Endodermal cell (in vitro differentiated cells): ENCODE results near the gene CDKN1C. TPM values are rescaled to one million over a fixed set of nuclear protein-coding genes. Genes with fewer than 3 reads are reported as not detected.

ENCODE experiments used
- DNase-seq: peaks from one replicate; pipeline ENCODE4 v3.0.0-alpha.2; 2017
- H3K27ac ChIP-seq: 2 replicates; pipeline ENCODE4 v1.5.1; 2013; ENCODE audit warnings: mild to moderate bottlenecking, low read depth, low read length, moderate library complexity
- H3K27me3 ChIP-seq: 2 replicates; pipeline ENCODE4 v1.6.1; 2013; ENCODE audit warnings: mild to moderate bottlenecking, low read length, moderate library complexity; ENCODE audit not compliant: insufficient read depth, control insufficient read depth, poor library complexity, severe bottlenecking
- H3K36me3 ChIP-seq: 2 replicates; pipeline ENCODE4 v1.7.0; 2013; ENCODE audit warnings: mild to moderate bottlenecking, low read length, moderate library complexity; ENCODE audit not compliant: control insufficient read depth, insufficient read depth
- H3K4me1 ChIP-seq: one replicate; pipeline ENCODE4 v1.7.0; 2013; ENCODE audit warnings: low read length; ENCODE audit not compliant: control insufficient read depth, insufficient read depth
- H3K4me3 ChIP-seq: 2 replicates; pipeline ENCODE4 v1.5.1; 2013; ENCODE audit warnings: mild to moderate bottlenecking, low read length, moderate library complexity
- H3K9ac ChIP-seq: 2 replicates; pipeline ENCODE4 v1.6.1; 2013; ENCODE audit warnings: mild to moderate bottlenecking, low read length, moderate library complexity; ENCODE audit not compliant: poor library complexity, severe bottlenecking; ENCODE audit errors: extremely low read depth
- H3K9me3 ChIP-seq: 2 replicates; pipeline ENCODE4 v1.6.1; 2013; ENCODE audit warnings: mild to moderate bottlenecking, low read length, moderate library complexity; ENCODE audit not compliant: control insufficient read depth
- H3K27ac Mint-ChIP-seq: 2 replicates; pipeline ENCODE4 v1.8.0; 2020; ENCODE audit warnings: mixed read lengths
- H3K27me3 Mint-ChIP-seq: 2 replicates; pipeline ENCODE4 v1.8.0; 2021; ENCODE audit warnings: mild to moderate bottlenecking, mixed read lengths; ENCODE audit not compliant: insufficient read depth
- H3K36me3 Mint-ChIP-seq: 2 replicates; pipeline ENCODE4 v1.8.0; 2020; ENCODE audit warnings: low read depth, mixed read lengths
- H3K4me1 Mint-ChIP-seq: 2 replicates; pipeline ENCODE4 v1.8.0; 2020; ENCODE audit warnings: mixed read lengths
- H3K4me3 Mint-ChIP-seq: 2 replicates; pipeline ENCODE4 v1.8.0; 2020; ENCODE audit warnings: mild to moderate bottlenecking, moderate library complexity, mixed read lengths
- H3K9me3 Mint-ChIP-seq: 2 replicates; pipeline ENCODE4 v1.8.0; 2020; ENCODE audit warnings: mild to moderate bottlenecking, mixed read lengths
- CTCF ChIP-seq: fragments of 200-600 bp; sonication (generic); conservative IDR thresholded peaks from 2 replicates; pipeline ENCODE4 v1.5.0; 2021; ENCODE audit warnings: antibody characterized with exemption, mild to moderate bottlenecking
- WGBS, 2 experiments: methylation state at CpG; one replicate each; pipeline versions ENCODE4 v1.1.5 to v1.1.7; 2013; ENCODE audit warnings: missing lambda C conversion rate in 2 of 2, mixed read lengths in 1 of 2; ENCODE audit not compliant: insufficient coverage in 1 of 2, insufficient read length in 1 of 2; 5-methylcytosine and 5-hydroxymethylcytosine counted together
- total RNA-seq, 2 donors: library from RNA; stranded (reverse); fragmentation: NEBNext Ultra II Directional in 1 of 2; extraction: Animal tissue kit (Norgen Biotek cat#: 25700) in 1 of 2; gene quantifications; 2 replicates in 1 of 2; 3 replicates in 1 of 2; pipeline ENCODE4 v1.2.1, GENCODE V29; 2021

The CDKN1C gene
- total RNA-seq, 2 donors from 2014 or later, result 37.6 to 60.9 TPM

- DNase-seq, result no peak
- Histone ChIP-seq H3K27me3 (no peaks in the 10 kb centered on the region), H3K9ac (no peak overlapping the region), H3K4me1 (no peaks in the 10 kb centered on the region), H3K27ac (no peak overlapping the region), H3K4me3 (no peak overlapping the region), H3K9me3 (no peaks in the 10 kb centered on the region), H3K36me3 (no peaks in the 10 kb centered on the region)
- Mint-ChIP-seq H3K4me1 (peaks cover 5% of the 10 kb centered on the region), H3K27ac (no peak overlapping the region), H3K36me3 (no peaks in the 10 kb centered on the region), H3K4me3 (no peak overlapping the region), H3K9me3 (no peaks in the 10 kb centered on the region), H3K27me3 (no peaks in the 10 kb centered on the region)
- no peak for TF ChIP-seq CTCF
- 89 to 92% methylated on average over 12 to 16 of the region's 16 CpGs for WGBS, 2 experiments
Measured at GRCh38 chr11:2916892-2917645, 31.5 kb upstream of the CDKN1C start.

GRCh38 chr11:2916114-2916891 is 30.7 kb upstream of the CDKN1C start:
- DNase-seq, result no peak
- no peaks in the 10 kb centered on the region for H3K27me3 ChIP-seq
- no peak for TF ChIP-seq CTCF
- no peaks in the 10 kb centered on the region for H3K36me3 ChIP-seq
- no peak overlapping the region for H3K27ac ChIP-seq
- H3K9me3 Mint-ChIP-seq, result no peaks in the 10 kb centered on the region
- 87 to 95% methylated on average over 6 to 20 of the region's 20 CpGs for WGBS, 2 experiments
- H3K4me1 Mint-ChIP-seq, result peaks cover 5% of the 10 kb centered on the region
- H3K9ac ChIP-seq, result no peak overlapping the region
- peaks cover 4% of the 10 kb centered on the region for H3K27me3 Mint-ChIP-seq
- H3K4me1 ChIP-seq, result no peaks in the 10 kb centered on the region
- no peaks in the 10 kb centered on the region for H3K36me3 Mint-ChIP-seq
- no peak overlapping the region for H3K4me3 ChIP-seq
- H3K9me3 ChIP-seq, result no peaks in the 10 kb centered on the region
- no peak overlapping the region for H3K27ac Mint-ChIP-seq
- H3K4me3 Mint-ChIP-seq, result no peak overlapping the region

- Mint-ChIP-seq H3K36me3 (no peaks in the 10 kb centered on the region), H3K4me3 (no peak overlapping the region), H3K27ac (no peak overlapping the region), H3K9me3 (no peaks in the 10 kb centered on the region), H3K4me1 (peaks cover 5% of the 10 kb centered on the region), H3K27me3 (peaks cover 4% of the 10 kb centered on the region)
- Histone ChIP-seq H3K9ac (no peak overlapping the region), H3K27me3 (no peaks in the 10 kb centered on the region), H3K27ac (no peak overlapping the region), H3K9me3 (no peaks in the 10 kb centered on the region), H3K4me3 (no peak overlapping the region), H3K36me3 (no peaks in the 10 kb centered on the region), H3K4me1 (no peaks in the 10 kb centered on the region)
- 74 to 90% methylated on average over 6 to 11 of the region's 11 CpGs for WGBS, 2 experiments
- no peak for TF ChIP-seq CTCF
- no peak for DNase-seq
Measured at GRCh38 chr11:2915473-2915872, 29.9 kb upstream of the CDKN1C start.
